ENCODE measurements around the gene JMJD8.

GRCh38 chr16:695355-696089 lies 11.4 kb upstream of the JMJD8 start:
- TF ChIP-seq, protein P1, sequence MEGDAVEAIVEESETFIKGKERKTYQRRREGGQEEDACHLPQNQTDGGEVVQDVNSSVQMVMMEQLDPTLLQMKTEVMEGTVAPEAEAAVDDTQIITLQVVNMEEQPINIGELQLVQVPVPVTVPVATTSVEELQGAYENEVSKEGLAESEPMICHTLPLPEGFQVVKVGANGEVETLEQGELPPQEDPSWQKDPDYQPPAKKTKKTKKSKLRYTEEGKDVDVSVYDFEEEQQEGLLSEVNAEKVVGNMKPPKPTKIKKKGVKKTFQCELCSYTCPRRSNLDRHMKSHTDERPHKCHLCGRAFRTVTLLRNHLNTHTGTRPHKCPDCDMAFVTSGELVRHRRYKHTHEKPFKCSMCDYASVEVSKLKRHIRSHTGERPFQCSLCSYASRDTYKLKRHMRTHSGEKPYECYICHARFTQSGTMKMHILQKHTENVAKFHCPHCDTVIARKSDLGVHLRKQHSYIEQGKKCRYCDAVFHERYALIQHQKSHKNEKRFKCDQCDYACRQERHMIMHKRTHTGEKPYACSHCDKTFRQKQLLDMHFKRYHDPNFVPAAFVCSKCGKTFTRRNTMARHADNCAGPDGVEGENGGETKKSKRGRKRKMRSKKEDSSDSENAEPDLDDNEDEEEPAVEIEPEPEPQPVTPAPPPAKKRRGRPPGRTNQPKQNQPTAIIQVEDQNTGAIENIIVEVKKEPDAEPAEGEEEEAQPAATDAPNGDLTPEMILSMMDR (IDR thresholded peaks at IDR 0.05): no peak
- TF ChIP-seq POLR2AphosphoS5 (IDR thresholded peaks at IDR 0.05) (no peak), POLR2A (IDR thresholded peaks at IDR 0.05; ENCODE audit: low read depth) (no peak)

Measured in esophagus muscularis mucosa (tissue), 3 donors.